HL-60 (cell line): ENCODE data around the gene CAPG.

Experiments
- DNase-seq, 2 experiments: peaks; one replicate each; pipeline ENCODE4 v3.0.0-alpha.2; 2010 to 2020; ENCODE audit warnings: low read depth in 1 of 2, low spot score in 1 of 2
- H3K27ac ChIP-seq: fragments of 250-450 bp; sonication (Bioruptor Pico); replicated peaks from 2 replicates; pipeline ENCODE4 v1.5.1; 2020; ENCODE audit warnings: mild to moderate bottlenecking, moderate library complexity
- H3K27me3 ChIP-seq: fragments of 250-450 bp; sonication (Bioruptor Pico); 2 replicates; pipeline ENCODE4 v1.5.1; 2021; ENCODE audit warnings: mild to moderate bottlenecking, moderate library complexity; ENCODE audit not compliant: insufficient read depth, poor library complexity, severe bottlenecking
- H3K4me3 ChIP-seq: replicated peaks from 2 replicates; pipeline ENCODE4 v1.5.1; 2011; ENCODE audit warnings: mild to moderate bottlenecking, control low read depth, low read length; ENCODE audit not compliant: insufficient read depth
- GABPA ChIP-seq: IDR thresholded peaks from 2 replicates; pipeline ENCODE4 v1.6.1; 2012; ENCODE audit warnings: low read depth
- POLR2AphosphoS5 ChIP-seq: IDR thresholded peaks from 2 replicates; pipeline ENCODE4 v1.6.1; 2012; ENCODE audit warnings: low read depth
- REST ChIP-seq: IDR thresholded peaks from 2 replicates; pipeline ENCODE4 v1.6.1; 2012; ENCODE audit warnings: low read depth; ENCODE audit not compliant: insufficient replicate concordance
- SPI1 ChIP-seq: IDR thresholded peaks from 2 replicates; pipeline ENCODE4 v1.6.1; 2012; ENCODE audit warnings: low read depth, mild to moderate bottlenecking, borderline replicate concordance
- TF ChIP-seq, protein P1 (sequence below): IDR thresholded peaks from one replicate; pipeline ENCODE4 v1.5.1; 2011; ENCODE audit warnings: low read length, control low read depth, inconsistent platforms; ENCODE audit not compliant: insufficient read depth

CAPG gene

DNA sequence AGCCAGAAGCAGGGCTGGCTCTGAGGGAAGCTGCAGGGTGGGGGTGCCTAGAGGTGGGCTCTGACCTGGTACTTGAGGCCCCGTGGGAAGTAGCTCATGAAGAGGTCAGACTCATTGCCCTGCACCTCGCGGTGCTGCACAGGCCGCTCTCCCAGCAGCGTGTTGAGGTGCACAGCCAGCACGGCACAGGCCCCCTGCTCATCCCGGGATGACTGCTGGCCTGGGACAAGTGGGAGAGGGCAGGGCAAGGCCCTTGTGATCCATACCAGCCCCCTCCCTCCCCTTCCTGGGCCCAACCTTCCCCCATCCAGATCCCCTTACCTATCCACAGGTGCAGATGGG is 8.7 kb downstream of the CAPG start:
- H3K4me3 ChIP-seq, result no peak overlapping the region
- DNase-seq, result no peak
- no peaks in the 10 kb centered on the region for H3K27me3 ChIP-seq
- TF ChIP-seq SPI1, result no peak
- no peak for TF ChIP-seq POLR2AphosphoS5
- TF ChIP-seq, protein P1, sequence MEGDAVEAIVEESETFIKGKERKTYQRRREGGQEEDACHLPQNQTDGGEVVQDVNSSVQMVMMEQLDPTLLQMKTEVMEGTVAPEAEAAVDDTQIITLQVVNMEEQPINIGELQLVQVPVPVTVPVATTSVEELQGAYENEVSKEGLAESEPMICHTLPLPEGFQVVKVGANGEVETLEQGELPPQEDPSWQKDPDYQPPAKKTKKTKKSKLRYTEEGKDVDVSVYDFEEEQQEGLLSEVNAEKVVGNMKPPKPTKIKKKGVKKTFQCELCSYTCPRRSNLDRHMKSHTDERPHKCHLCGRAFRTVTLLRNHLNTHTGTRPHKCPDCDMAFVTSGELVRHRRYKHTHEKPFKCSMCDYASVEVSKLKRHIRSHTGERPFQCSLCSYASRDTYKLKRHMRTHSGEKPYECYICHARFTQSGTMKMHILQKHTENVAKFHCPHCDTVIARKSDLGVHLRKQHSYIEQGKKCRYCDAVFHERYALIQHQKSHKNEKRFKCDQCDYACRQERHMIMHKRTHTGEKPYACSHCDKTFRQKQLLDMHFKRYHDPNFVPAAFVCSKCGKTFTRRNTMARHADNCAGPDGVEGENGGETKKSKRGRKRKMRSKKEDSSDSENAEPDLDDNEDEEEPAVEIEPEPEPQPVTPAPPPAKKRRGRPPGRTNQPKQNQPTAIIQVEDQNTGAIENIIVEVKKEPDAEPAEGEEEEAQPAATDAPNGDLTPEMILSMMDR, result no peak
- no peak for TF ChIP-seq GABPA
- no peak for TF ChIP-seq REST
- peak overlapping the region; percentile 71 for H3K27ac ChIP-seq

DNA sequence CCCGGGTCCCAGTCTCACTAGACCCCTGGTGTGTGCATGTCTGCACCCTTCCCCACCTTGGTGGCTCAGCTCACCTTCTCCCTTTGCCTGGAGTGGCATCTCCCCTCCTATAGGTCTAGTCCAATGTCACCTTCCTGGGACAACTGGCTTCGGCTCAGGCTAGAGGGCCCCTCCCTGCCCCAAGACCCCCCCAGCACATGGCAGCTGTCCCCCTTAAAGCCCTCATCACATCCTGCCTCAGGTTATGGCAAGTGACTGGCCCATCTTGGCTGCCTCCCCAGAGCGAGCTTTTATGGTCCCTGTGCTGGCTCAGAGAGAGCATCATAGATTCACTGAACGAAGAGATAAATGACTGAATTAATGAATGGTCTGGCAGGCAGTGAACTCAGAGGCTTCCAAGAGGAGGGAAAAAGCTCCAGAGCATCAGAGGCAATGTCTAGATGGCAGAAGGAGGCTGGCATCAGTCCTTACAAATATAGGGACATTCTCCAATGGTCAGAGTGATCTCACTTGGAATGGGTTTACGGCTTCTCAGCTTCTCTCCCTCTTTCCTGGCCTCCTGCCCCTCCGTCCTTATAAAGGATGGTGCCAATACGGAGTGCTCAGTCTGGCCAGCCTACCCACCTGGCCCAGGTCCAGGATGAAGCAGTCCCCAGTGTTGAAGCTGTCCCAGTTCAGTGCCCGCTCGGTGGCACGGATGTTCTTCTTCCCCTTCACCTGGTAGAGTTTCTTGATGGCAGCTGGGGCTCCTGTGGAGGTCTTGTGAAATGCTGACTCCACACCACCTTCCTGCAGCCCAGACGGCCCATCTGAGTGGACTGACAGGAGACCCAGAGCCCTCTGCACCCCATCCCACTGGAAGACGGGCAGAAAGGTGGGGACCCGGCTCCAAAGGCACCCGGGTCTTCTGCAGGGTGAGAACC is 9.4 kb downstream of the CAPG start:
- no peak overlapping the region for H3K4me3 ChIP-seq
- H3K27ac ChIP-seq, result peak overlapping the region; percentile 71; the same call in 1 of the 2 replicates
- H3K27me3 ChIP-seq, result no peaks in the 10 kb centered on the region
- TF ChIP-seq, protein P1, result no peak
- TF ChIP-seq POLR2AphosphoS5, result no peak
- TF ChIP-seq SPI1, result no peak
- TF ChIP-seq GABPA, result no peak
- no peak for TF ChIP-seq REST
- DNase-seq, result no peak

GRCh38 chr2:85400023-85400422 is 10.1 kb downstream of the CAPG start:
- DNase-seq, result no peak

More at GRCh38 chr2:85400023-85400422, 10.1 kb downstream of the CAPG start:
- Histone ChIP-seq H3K27ac (no peak overlapping the region), H3K27me3 (no peaks in the 10 kb centered on the region), H3K4me3 (no peak overlapping the region)
- no peak for TF ChIP-seq REST
- no peak for TF ChIP-seq SPI1
- TF ChIP-seq GABPA, result no peak
- no peak for TF ChIP-seq POLR2AphosphoS5
- TF ChIP-seq, protein P1, result no peak
